ENCODE data around the gene CUL1. TPM values are rescaled to one million over a fixed set of nuclear protein-coding genes. Genes with fewer than 3 reads are reported as not detected.

The CUL1 gene
- total and polyA plus RNA-seq, 2 experiments from 2014 or later, result 35.6 to 71.3 TPM

GRCh38 chr7:148694631-148695030 lies 4.1 kb upstream of the CUL1 start (continued):
- TF ChIP-seq, protein P1, sequence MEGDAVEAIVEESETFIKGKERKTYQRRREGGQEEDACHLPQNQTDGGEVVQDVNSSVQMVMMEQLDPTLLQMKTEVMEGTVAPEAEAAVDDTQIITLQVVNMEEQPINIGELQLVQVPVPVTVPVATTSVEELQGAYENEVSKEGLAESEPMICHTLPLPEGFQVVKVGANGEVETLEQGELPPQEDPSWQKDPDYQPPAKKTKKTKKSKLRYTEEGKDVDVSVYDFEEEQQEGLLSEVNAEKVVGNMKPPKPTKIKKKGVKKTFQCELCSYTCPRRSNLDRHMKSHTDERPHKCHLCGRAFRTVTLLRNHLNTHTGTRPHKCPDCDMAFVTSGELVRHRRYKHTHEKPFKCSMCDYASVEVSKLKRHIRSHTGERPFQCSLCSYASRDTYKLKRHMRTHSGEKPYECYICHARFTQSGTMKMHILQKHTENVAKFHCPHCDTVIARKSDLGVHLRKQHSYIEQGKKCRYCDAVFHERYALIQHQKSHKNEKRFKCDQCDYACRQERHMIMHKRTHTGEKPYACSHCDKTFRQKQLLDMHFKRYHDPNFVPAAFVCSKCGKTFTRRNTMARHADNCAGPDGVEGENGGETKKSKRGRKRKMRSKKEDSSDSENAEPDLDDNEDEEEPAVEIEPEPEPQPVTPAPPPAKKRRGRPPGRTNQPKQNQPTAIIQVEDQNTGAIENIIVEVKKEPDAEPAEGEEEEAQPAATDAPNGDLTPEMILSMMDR (conservative IDR thresholded peaks at IDR 0.05; ENCODE audit: low read depth in 2 of 2), result no peak
- TF ChIP-seq REST (IDR thresholded peaks at IDR 0.05; ENCODE audit: unreplicated experiment) (no peak), NANOG (IDR thresholded peaks at IDR 0.05; ENCODE audit: borderline replicate concordance) (no peak)

DNA sequence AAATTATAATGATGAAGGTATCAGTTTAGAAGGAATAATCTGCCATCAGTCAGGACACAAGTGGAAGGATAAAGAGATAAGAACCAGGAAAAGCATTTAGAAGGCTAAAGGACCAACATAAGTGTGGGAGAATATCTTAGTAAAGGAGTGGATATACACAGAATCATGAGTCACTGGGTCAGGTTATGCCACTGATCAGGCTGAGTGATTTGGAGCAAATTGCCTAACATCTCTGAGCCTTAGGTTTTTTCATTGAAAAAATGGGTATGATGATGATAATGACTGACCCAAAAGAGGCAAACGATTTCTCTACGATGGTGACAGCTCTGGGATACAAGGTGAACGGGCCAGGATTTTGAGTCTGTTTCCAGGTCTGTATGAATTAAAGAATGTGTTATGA lies 2.8 kb upstream of the CUL1 start:
- Histone ChIP-seq H3F3A (replicated peaks; ENCODE audit: low read depth) (0 out of 2 replicates have a peak, but pooled peaks cover 3% of the 10 kb centered on the region), H3K27me3 (ENCODE audit: insufficient read depth) (no peaks in the 10 kb centered on the region), H2AFZ (no peak overlapping the region), H3K4me3 (no peak overlapping the region), H3K36me3 (ENCODE audit: insufficient read depth) (no peaks in the 10 kb centered on the region), H3K27ac (ENCODE audit: low read depth) (no peak overlapping the region), H3K79me2 (replicated peaks; ENCODE audit: insufficient read depth) (peaks cover 30% of the 10 kb centered on the region), H3K4me1 (ENCODE audit: insufficient read depth) (peaks cover 19% of the 10 kb centered on the region), H3K9me2 (ENCODE audit: insufficient read depth) (no peaks in the 10 kb centered on the region; the same call in 1 of the 2 replicates), H3K4me2 (no peak overlapping the region), H4K20me1 (replicated peaks; ENCODE audit: insufficient read depth) (no peaks in the 10 kb centered on the region)
- ATAC-seq (no peak), DNase-seq (ENCODE audit: low spot score) (no peak)
- H3K27ac Mint-ChIP-seq, result no peak overlapping the region
- H3K36me3 Mint-ChIP-seq (ENCODE audit: low read depth), result no peaks in the 10 kb centered on the region; the same call in 2 of the 3 replicates
- no peak overlapping the region for H3K4me3 Mint-ChIP-seq
- TF ChIP-seq ETS1 (IDR thresholded peaks at IDR 0.05) (no peak), NANOG (IDR thresholded peaks at IDR 0.05; ENCODE audit: borderline replicate concordance) (no peak), POLR2AphosphoS5 (IDR thresholded peaks at IDR 0.05; ENCODE audit: low read depth) (no peak), EZH2 (IDR thresholded peaks at IDR 0.05; ENCODE audit: low read depth, unreplicated experiment) (no peak), EZH2phosphoT487 (IDR thresholded peaks at IDR 0.05; ENCODE audit: unreplicated experiment) (no peak), STAT1 (IDR thresholded peaks at IDR 0.05; ENCODE audit: unreplicated experiment) (no peak), ZNF114 (CRISPR knock-in tag; IDR thresholded peaks at IDR 0.05) (no peak), JUNB (IDR thresholded peaks at IDR 0.05; ENCODE audit: unreplicated experiment) (no peak), ZNF331 (CRISPR knock-in tag; IDR thresholded peaks at IDR 0.05; ENCODE audit: low read depth) (no peak)
- H3K4me1 Mint-ChIP-seq, result peaks cover 23% of the 10 kb centered on the region
- peaks cover 3% of the 10 kb centered on the region for H3K27me3 Mint-ChIP-seq (ENCODE audit: insufficient read depth, low read depth, poor library complexity)
- H3K9me3 Mint-ChIP-seq, result no peaks in the 10 kb centered on the region; the same call in 2 of the 3 replicates
